ENCODE data around the gene LEP. TPM values are rescaled to one million over a fixed set of nuclear protein-coding genes. Genes with fewer than 3 reads are reported as not detected.

The LEP gene
- total and polyA plus RNA-seq, 2 experiments from 2014 or later: 0.11 to 0.22 TPM

- Histone ChIP-seq H3K4me1 (ENCODE audit: insufficient read depth) (no peaks in the 10 kb centered on the region), H4K20me1 (ENCODE audit: insufficient read depth) (no peaks in the 10 kb centered on the region), H3K9me3 (ENCODE audit: low read depth) (peaks cover 3% of the 10 kb centered on the region), H3K79me2 (ENCODE audit: insufficient read depth) (no peaks in the 10 kb centered on the region), H3K9ac (no peak overlapping the region), H3K4me3 (no peak overlapping the region), H2AFZ (no peak overlapping the region), H3K36me3 (ENCODE audit: low read depth) (no peaks in the 10 kb centered on the region), H3K9me2 (ENCODE audit: insufficient read depth) (no peaks in the 10 kb centered on the region), H3K4me2 (ENCODE audit: unreplicated experiment) (no peak overlapping the region), H3K27ac (no peak overlapping the region), H3K27me3 (replicated peaks; ENCODE audit: insufficient read depth) (peaks cover 28% of the 10 kb centered on the region), H3F3A (ENCODE audit: insufficient read depth) (no peaks in the 10 kb centered on the region)
- TF ChIP-seq EZH2phosphoT487 (IDR thresholded peaks at IDR 0.05; ENCODE audit: insufficient read depth, low read depth): no peak
- TF ChIP-seq EZH2 (IDR thresholded peaks at IDR 0.05; ENCODE audit: insufficient read depth, poor library complexity, severe bottlenecking): no peak
- in situ Hi-C loops (cut with MboI): no loop called here
- 40 to 52% methylated on average over 7 of the region's 7 CpGs for WGBS, 2 experiments (ENCODE audit: low coverage in 1 of 2, low lambda C conversion rate in 2 of 2, missing lambda C conversion rate in 2 of 2)
- DNase-seq: no peak
Observed at GRCh38 chr7:128243273-128243672, 2.2 kb downstream of the LEP start.

- Histone ChIP-seq H3K9ac (no peak overlapping the region), H4K20me1 (ENCODE audit: insufficient read depth) (no peaks in the 10 kb centered on the region), H2AFZ (no peak overlapping the region), H3K27ac (no peak overlapping the region), H3F3A (ENCODE audit: insufficient read depth) (no peaks in the 10 kb centered on the region), H3K4me1 (ENCODE audit: insufficient read depth) (no peaks in the 10 kb centered on the region), H3K4me2 (ENCODE audit: unreplicated experiment) (no peak overlapping the region), H3K9me2 (ENCODE audit: insufficient read depth) (no peaks in the 10 kb centered on the region), H3K4me3 (no peak overlapping the region), H3K27me3 (replicated peaks; ENCODE audit: insufficient read depth) (peaks cover 36% of the 10 kb centered on the region), H3K9me3 (ENCODE audit: low read depth) (no peaks in the 10 kb centered on the region), H3K36me3 (ENCODE audit: low read depth) (no peaks in the 10 kb centered on the region), H3K79me2 (ENCODE audit: insufficient read depth) (no peaks in the 10 kb centered on the region)
- DNase-seq: no peak
- in situ Hi-C loops (cut with MboI): no loop called here
- TF ChIP-seq EZH2 (IDR thresholded peaks at IDR 0.05; ENCODE audit: insufficient read depth, poor library complexity, severe bottlenecking): no peak
- WGBS, 2 experiments (ENCODE audit: low coverage in 1 of 2, low lambda C conversion rate in 2 of 2, missing lambda C conversion rate in 2 of 2): 20 to 22% methylated on average over 3 of the region's 3 CpGs
Observed at GRCh38 chr7:128244861-128245260, 3.8 kb downstream of the LEP start.

GRCh38 chr7:128247108-128247507 lies 6.0 kb downstream of the LEP start:
- Histone ChIP-seq H3K9me3 (ENCODE audit: low read depth) (no peaks in the 10 kb centered on the region), H3K79me2 (ENCODE audit: insufficient read depth) (no peaks in the 10 kb centered on the region), H3K4me2 (ENCODE audit: unreplicated experiment) (no peak overlapping the region), H3K9me2 (ENCODE audit: insufficient read depth) (no peaks in the 10 kb centered on the region), H3K36me3 (ENCODE audit: low read depth) (no peaks in the 10 kb centered on the region), H3K9ac (no peak overlapping the region), H4K20me1 (ENCODE audit: insufficient read depth) (no peaks in the 10 kb centered on the region), H3K4me1 (ENCODE audit: insufficient read depth) (no peaks in the 10 kb centered on the region), H2AFZ (no peak overlapping the region), H3K27me3 (replicated peaks; ENCODE audit: insufficient read depth) (peaks cover 22% of the 10 kb centered on the region), H3K4me3 (no peak overlapping the region), H3F3A (ENCODE audit: insufficient read depth) (no peaks in the 10 kb centered on the region), H3K27ac (no peak overlapping the region)
- DNase-seq: no peak
- in situ Hi-C loops (cut with MboI): no loop called here
- WGBS, 2 experiments (ENCODE audit: low coverage in 1 of 2, low lambda C conversion rate in 2 of 2, missing lambda C conversion rate in 2 of 2): 62 to 65% methylated on average over 4 to 5 of the region's 5 CpGs
- TF ChIP-seq EZH2 (IDR thresholded peaks at IDR 0.05; ENCODE audit: insufficient read depth, poor library complexity, severe bottlenecking) (no peak), EZH2phosphoT487 (IDR thresholded peaks at IDR 0.05; ENCODE audit: insufficient read depth, low read depth) (no peak)

- in situ Hi-C loops (cut with MboI): no loop called here
- TF ChIP-seq EZH2 (IDR thresholded peaks at IDR 0.05; ENCODE audit: insufficient read depth, poor library complexity, severe bottlenecking): no peak
- TF ChIP-seq EZH2phosphoT487 (IDR thresholded peaks at IDR 0.05; ENCODE audit: insufficient read depth, low read depth): no peak
Observed at GRCh38 chr7:128247640-128248194, 6.6 kb downstream of the LEP start.

GRCh38 chr7:128251337-128251736 lies 10.3 kb downstream of the LEP start:
- no peak overlapping the region for H3K4me2 ChIP-seq (ENCODE audit: unreplicated experiment)
- H3K36me3 ChIP-seq (ENCODE audit: low read depth): no peaks in the 10 kb centered on the region
- H3K79me2 ChIP-seq (ENCODE audit: insufficient read depth): no peaks in the 10 kb centered on the region
- no peaks in the 10 kb centered on the region for H3K9me3 ChIP-seq (ENCODE audit: low read depth)
- no peak overlapping the region for H3K4me3 ChIP-seq
- 47 to 54% methylated on average over 4 of the region's 4 CpGs for WGBS, 2 experiments (ENCODE audit: low coverage in 1 of 2, low lambda C conversion rate in 2 of 2, missing lambda C conversion rate in 2 of 2)
- no peaks in the 10 kb centered on the region for H4K20me1 ChIP-seq (ENCODE audit: insufficient read depth)
- H3K9ac ChIP-seq: no peak overlapping the region
- no peak overlapping the region for H2AFZ ChIP-seq
- H3F3A ChIP-seq (ENCODE audit: insufficient read depth): no peaks in the 10 kb centered on the region
- TF ChIP-seq EZH2phosphoT487 (IDR thresholded peaks at IDR 0.05; ENCODE audit: insufficient read depth, low read depth) (no peak), EZH2 (IDR thresholded peaks at IDR 0.05; ENCODE audit: insufficient read depth, poor library complexity, severe bottlenecking) (no peak)
- in situ Hi-C loops (cut with MboI): no loop called here
- no peaks in the 10 kb centered on the region for H3K9me2 ChIP-seq (ENCODE audit: insufficient read depth)
- H3K27ac ChIP-seq: no peak overlapping the region
- no peaks in the 10 kb centered on the region for H3K4me1 ChIP-seq (ENCODE audit: insufficient read depth)
- peaks cover 14% of the 10 kb centered on the region; the same call in 1 of the 2 replicates for H3K27me3 ChIP-seq (replicated peaks; ENCODE audit: insufficient read depth)
- no peak for DNase-seq

More at GRCh38 chr7:128247640-128248194, 6.6 kb downstream of the LEP start:
- DNase-seq: peak; percentile 66
- Histone ChIP-seq H3F3A (ENCODE audit: insufficient read depth) (no peaks in the 10 kb centered on the region), H3K4me2 (ENCODE audit: unreplicated experiment) (no peak overlapping the region), H3K9me2 (ENCODE audit: insufficient read depth) (no peaks in the 10 kb centered on the region), H3K9ac (no peak overlapping the region), H3K27me3 (replicated peaks; ENCODE audit: insufficient read depth) (peaks cover 16% of the 10 kb centered on the region; the same call in 1 of the 2 replicates), H2AFZ (no peak overlapping the region), H4K20me1 (ENCODE audit: insufficient read depth) (no peaks in the 10 kb centered on the region), H3K27ac (no peak overlapping the region), H3K79me2 (ENCODE audit: insufficient read depth) (no peaks in the 10 kb centered on the region), H3K36me3 (ENCODE audit: low read depth) (no peaks in the 10 kb centered on the region), H3K9me3 (ENCODE audit: low read depth) (no peaks in the 10 kb centered on the region), H3K4me3 (no peak overlapping the region), H3K4me1 (ENCODE audit: insufficient read depth) (no peaks in the 10 kb centered on the region)
- WGBS, 2 experiments (ENCODE audit: low coverage in 1 of 2, low lambda C conversion rate in 2 of 2, missing lambda C conversion rate in 2 of 2): 66 to 73% methylated on average over 7 of the region's 7 CpGs
